Endothelial cell of umbilical vein (primary cell): ENCODE measurements around the gene CIB2. TPM values are rescaled to one million over a fixed set of nuclear protein-coding genes. Genes with fewer than 3 reads are reported as not detected.

ENCODE experiments used
- BruUV-seq: library from RNA; stranded (reverse); fragments of 400-500 nt; replicated peaks from 2 replicates; lab custom pipeline; 2021; lab: Mats Ljungman, UMichigan
- CTCF ChIA-PET: fragments of 300-600, 350-600 bp; sonication (Branson Sonifier 250); formaldehyde crosslinking; loops from one replicate; lab custom pipeline; 2021; ENCODE audit warnings: antibody characterized with exemption, inconsistent platforms; lab: Charles Lee
- POLR2A ChIA-PET: fragments of 300-600, 350-600 bp; sonication (Branson Sonifier 250); formaldehyde crosslinking; loops from one replicate; lab custom pipeline; 2021; ENCODE audit warnings: antibody characterized with exemption, inconsistent platforms; lab: Charles Lee
- DNase-seq: peaks from one replicate; pipeline ENCODE4 v3.0.0-alpha.2; 2011; ENCODE audit warnings: low read depth, low spot score
- FAIRE-seq: peaks from 2 replicates; lab custom pipeline; 2011; peaks lifted over from hg19 to GRCh38; lab: Jason Lieb, UNC
- H2AFZ ChIP-seq: 2 replicates; pipeline ENCODE4 v1.6.0; 2012; ENCODE audit warnings: low read depth, low read length, control low read depth, inconsistent platforms
- H3K27ac ChIP-seq: 2 replicates; pipeline ENCODE4 v1.5.1; 2011; ENCODE audit warnings: low read depth, mild to moderate bottlenecking, control low read depth, low read length, moderate library complexity; ENCODE audit not compliant: insufficient read depth
- H3K27me3 ChIP-seq, 2 experiments: 2 replicates each; pipeline versions ENCODE4 v1.6.0 to v1.6.1; 2011; ENCODE audit warnings: low read length in 2 of 2, mixed read lengths in 1 of 2; ENCODE audit not compliant: control insufficient read depth in 2 of 2, insufficient read depth in 2 of 2
- H3K36me3 ChIP-seq, 2 experiments: 2 replicates in 1 of 2; 3 replicates in 1 of 2; pipeline ENCODE4 v1.5.1; 2011; ENCODE audit warnings: low read length in 2 of 2, mild to moderate bottlenecking in 1 of 2, moderate library complexity in 1 of 2; ENCODE audit not compliant: control insufficient read depth in 2 of 2, insufficient read depth in 2 of 2; ENCODE audit errors: extremely low read depth in 1 of 2
- H3K4me1 ChIP-seq: 3 replicates; pipeline ENCODE4 v1.5.1; 2011; ENCODE audit warnings: mild to moderate bottlenecking, low read length; ENCODE audit not compliant: control insufficient read depth, insufficient read depth; ENCODE audit errors: extremely low read depth
- H3K4me2 ChIP-seq: 2 replicates; pipeline ENCODE4 v1.6.1; 2011; ENCODE audit warnings: low read length, control low read depth, mixed read lengths; ENCODE audit not compliant: insufficient read depth
- H3K4me3 ChIP-seq, 3 experiments: fragments of 200-600 bp in 1 of 3; sonication (generic), shearing (Covaris generic) in 1 of 3; replicated peaks in 1 of 3; 2 replicates each; pipeline ENCODE4 v1.5.1; 2011 to 2016; ENCODE audit warnings: control low read depth in 3 of 3, low read length in 3 of 3, mild to moderate bottlenecking in 2 of 3, inconsistent platforms in 1 of 3, low read depth in 1 of 3, moderate library complexity in 1 of 3; ENCODE audit not compliant: insufficient read depth in 1 of 3
- H3K79me2 ChIP-seq: 2 replicates; pipeline ENCODE4 v1.6.0; 2012; ENCODE audit warnings: low read length, inconsistent platforms; ENCODE audit not compliant: control insufficient read depth, insufficient read depth
- H3K9ac ChIP-seq: replicated peaks from 2 replicates; pipeline ENCODE3; 2011; ENCODE audit warnings: low read length, control low read depth; ENCODE audit not compliant: insufficient read depth; ENCODE audit errors: extremely low read depth
- H3K9me1 ChIP-seq: replicated peaks from 3 replicates; pipeline ENCODE4 v1.6.0; 2011; ENCODE audit warnings: mild to moderate bottlenecking, low read length; ENCODE audit not compliant: control insufficient read depth, insufficient read depth; ENCODE audit errors: extremely low read depth
- H3K9me3 ChIP-seq: replicated peaks from 2 replicates; pipeline ENCODE4 v1.5.1; 2012; ENCODE audit warnings: low read length, inconsistent platforms; ENCODE audit not compliant: control insufficient read depth, insufficient read depth
- H4K20me1 ChIP-seq: replicated peaks from 2 replicates; pipeline ENCODE3; 2011; ENCODE audit warnings: mild to moderate bottlenecking, low read length; ENCODE audit not compliant: control insufficient read depth, insufficient read depth; ENCODE audit errors: extremely low read depth
- EZH2 ChIP-seq: IDR thresholded peaks from 2 replicates; pipeline ENCODE4 v1.6.1; 2012; ENCODE audit warnings: borderline replicate concordance, low read depth, mild to moderate bottlenecking, moderate library complexity, low read length, inconsistent platforms; ENCODE audit not compliant: severe bottlenecking
- FOS ChIP-seq: IDR thresholded peaks from 2 replicates; pipeline ENCODE4 v1.6.1; 2011; ENCODE audit warnings: mild to moderate bottlenecking, low read length, moderate library complexity, borderline replicate concordance; ENCODE audit not compliant: insufficient read depth
- GATA2 ChIP-seq: IDR thresholded peaks from 2 replicates; pipeline ENCODE4 v1.7.0; 2011; ENCODE audit warnings: low read depth, mild to moderate bottlenecking, moderate library complexity, mixed read lengths, low read length; ENCODE audit not compliant: insufficient read length, insufficient read depth
- JUN ChIP-seq: IDR thresholded peaks from 2 replicates; pipeline ENCODE4 v1.6.1; 2011; ENCODE audit warnings: borderline replicate concordance, low read depth; ENCODE audit not compliant: insufficient read length, insufficient read depth
- MYC ChIP-seq: IDR thresholded peaks from one replicate; pipeline ENCODE4 v1.6.1; 2011; ENCODE audit warnings: mild to moderate bottlenecking, low read depth, low read length
- POLR2A ChIP-seq: IDR thresholded peaks from 2 replicates; pipeline ENCODE4 v1.6.1; 2012; ENCODE audit warnings: low read depth, mild to moderate bottlenecking, control low read depth, low read length
- dilution Hi-C: fragments of 300-500 bp; cut with MboI; formaldehyde crosslinking; loops from one replicate; pipeline ENCODE4 v1.15.0; 2019; ENCODE audit warnings: low sequenced_read_pairs; ENCODE audit not compliant: extremely low pct_ligation_motif_present
- intact Hi-C: fragments of 100-400 bp; cut with micrococcal nuclease; formaldehyde crosslinking; loops from one replicate; pipeline ENCODE4 v1.10.0; 2022
- polyA plus RNA-seq, 4 experiments: library from polyadenylated mRNA; depleted of rRNA in 3 of 4; stranded (reverse) in 3 of 4; unstranded in 1 of 4; fragments of >200 nt; gene quantifications; 2 replicates each; pipeline versions ENCODE4 v1.2.1 to v1.2.3, GENCODE V29; 2011 to 2012; ENCODE audit warnings: missing spikeins in 1 of 4
- total RNA-seq: library from RNA; stranded (reverse); gene quantifications from 2 replicates; pipeline ENCODE4 v1.2.3, GENCODE V29; 2021
- TF ChIP-seq, protein P1 (sequence below), 2 donors: IDR thresholded peaks; 1 replicate in 1 of 2; 2 replicates in 1 of 2; pipeline ENCODE4 v1.5.1; 2011; ENCODE audit warnings: low read length in 2 of 2, mild to moderate bottlenecking in 2 of 2, moderate library complexity in 2 of 2, control low read depth in 1 of 2, inconsistent platforms in 1 of 2, low read depth in 1 of 2; ENCODE audit not compliant: insufficient read depth in 1 of 2; ENCODE audit errors: extremely low read depth in 1 of 2
- TF ChIP-seq, protein P2 (sequence below): IDR thresholded peaks from 2 replicates; pipeline ENCODE4 v1.6.1; 2011; ENCODE audit not compliant: insufficient read depth, insufficient read length

The CIB2 gene
- total and polyA plus RNA-seq, 2 donors (not counting 3 experiments of a cell fraction or from before 2014, with no cell fraction given) = 4.0 to 7.7 TPM

DNA sequence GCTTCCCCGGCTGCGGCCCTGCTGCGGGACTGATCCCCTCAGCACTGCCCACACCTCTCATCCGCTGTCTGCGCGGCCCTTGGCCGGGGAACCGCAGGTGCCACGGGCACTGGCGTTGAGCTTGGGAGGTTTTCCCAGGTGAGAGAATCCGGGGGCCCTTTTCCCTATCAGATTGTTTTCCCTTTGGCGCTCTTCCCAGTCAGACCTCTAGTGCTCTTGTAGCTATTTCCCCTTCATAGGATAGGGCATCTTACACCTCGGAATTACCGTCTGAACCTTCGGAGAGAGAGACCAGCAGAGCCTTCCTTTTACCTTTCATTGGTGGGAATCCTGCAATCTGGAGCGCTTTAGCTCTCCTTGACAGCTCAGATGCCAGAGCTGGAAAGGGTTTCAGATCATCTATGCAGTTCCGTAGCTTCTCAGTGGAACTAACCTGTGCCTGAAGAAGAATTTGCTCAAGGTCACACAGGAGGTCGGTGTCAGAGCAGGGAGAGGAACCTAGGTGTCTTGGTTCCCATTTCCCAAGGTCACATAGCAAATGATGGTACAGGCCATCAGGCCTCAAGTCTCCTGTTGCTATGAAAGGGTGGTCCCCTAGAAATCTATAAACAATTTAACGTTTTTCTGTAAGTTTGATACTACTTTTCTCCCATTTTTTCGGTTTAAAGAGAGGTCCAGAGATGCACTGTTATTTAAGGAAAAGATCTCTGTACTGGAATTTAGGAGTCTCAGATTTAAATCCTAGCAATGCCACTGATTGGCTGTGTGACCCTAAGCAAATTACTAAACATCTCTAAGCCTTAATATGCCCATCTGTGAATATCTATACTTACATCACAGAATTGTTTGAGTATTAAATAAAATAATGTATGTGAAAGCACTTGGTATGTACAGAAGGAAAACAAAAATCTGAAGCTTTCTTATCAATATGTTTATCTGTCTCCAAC is 18.8 kb upstream of the CIB2 start:
- H2AFZ ChIP-seq = peak overlapping the region; percentile 87
- intact Hi-C loops = loop anchor here (1.0 kb wide), 3 partner anchors 19 to 288 kb away; partner anchors contain the start of genes CIB2, IREB2 and SKIC8
- H3K4me3 ChIP-seq = peak overlapping the region; percentile 54 to 71 (median 58)
- H3K9me1 ChIP-seq = no peaks in the 10 kb centered on the region
- DNase-seq (peak; percentile 36), FAIRE-seq (no peak)
- no peaks in the 10 kb centered on the region for H3K9me3 ChIP-seq
- H4K20me1 ChIP-seq = no peaks in the 10 kb centered on the region
- peak overlapping the region; percentile 91 for H3K4me2 ChIP-seq
- TF ChIP-seq EZH2 (no peak), MYC (no peak), JUN (no peak), FOS (no peak), GATA2 (no peak), POLR2A (no peak)
- TF ChIP-seq, protein P1, sequence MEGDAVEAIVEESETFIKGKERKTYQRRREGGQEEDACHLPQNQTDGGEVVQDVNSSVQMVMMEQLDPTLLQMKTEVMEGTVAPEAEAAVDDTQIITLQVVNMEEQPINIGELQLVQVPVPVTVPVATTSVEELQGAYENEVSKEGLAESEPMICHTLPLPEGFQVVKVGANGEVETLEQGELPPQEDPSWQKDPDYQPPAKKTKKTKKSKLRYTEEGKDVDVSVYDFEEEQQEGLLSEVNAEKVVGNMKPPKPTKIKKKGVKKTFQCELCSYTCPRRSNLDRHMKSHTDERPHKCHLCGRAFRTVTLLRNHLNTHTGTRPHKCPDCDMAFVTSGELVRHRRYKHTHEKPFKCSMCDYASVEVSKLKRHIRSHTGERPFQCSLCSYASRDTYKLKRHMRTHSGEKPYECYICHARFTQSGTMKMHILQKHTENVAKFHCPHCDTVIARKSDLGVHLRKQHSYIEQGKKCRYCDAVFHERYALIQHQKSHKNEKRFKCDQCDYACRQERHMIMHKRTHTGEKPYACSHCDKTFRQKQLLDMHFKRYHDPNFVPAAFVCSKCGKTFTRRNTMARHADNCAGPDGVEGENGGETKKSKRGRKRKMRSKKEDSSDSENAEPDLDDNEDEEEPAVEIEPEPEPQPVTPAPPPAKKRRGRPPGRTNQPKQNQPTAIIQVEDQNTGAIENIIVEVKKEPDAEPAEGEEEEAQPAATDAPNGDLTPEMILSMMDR (IDR thresholded peaks at IDR 0.05; ENCODE audit: extremely low read depth in 1 of 2, insufficient read depth in 1 of 2, low read depth in 1 of 2, low read length in 2 of 2) = no peak
- TF ChIP-seq, protein P2, sequence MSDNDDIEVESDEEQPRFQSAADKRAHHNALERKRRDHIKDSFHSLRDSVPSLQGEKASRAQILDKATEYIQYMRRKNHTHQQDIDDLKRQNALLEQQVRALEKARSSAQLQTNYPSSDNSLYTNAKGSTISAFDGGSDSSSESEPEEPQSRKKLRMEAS = no peak
- H3K4me1 ChIP-seq = peaks cover 11% of the 10 kb centered on the region
- ChIA-PET CTCF (interaction anchor here (1.0 to 3.5 kb wide), 6 partner anchors 12 to 46 kb away, joined by 3 to 26 read pairs (median 8); partner anchors contain the start of gene CIB2), POLR2A (no interaction called here)
- no peaks in the 10 kb centered on the region for H3K27me3 ChIP-seq
- TSS peak; percentile 30 for BruUV-seq
- H3K9ac ChIP-seq = peak overlapping the region; percentile 54
- dilution Hi-C loops = no loop called here
- peaks cover 24% of the 10 kb centered on the region for H3K79me2 ChIP-seq
- no peak overlapping the region for H3K27ac ChIP-seq
- no peaks in the 10 kb centered on the region for H3K36me3 ChIP-seq
